ENCODE results near the gene RAB40C.
A peak's percentile ranks its signal among the peaks of the same experiment; 100 is the strongest.

Gene RAB40C

GRCh38 chr16:619476-620100, 29.7 kb downstream of the RAB40C start:
- no peak for DNase-seq

- no peak for DNase-seq
Observed at GRCh38 chr16:620700-621525, 31.0 kb downstream of the RAB40C start.

- no peak for DNase-seq
Observed at GRCh38 chr16:621526-622105, 31.8 kb downstream of the RAB40C start.

- DNase-seq: no peak
Observed at GRCh38 chr16:622920-623280, 33.0 kb downstream of the RAB40C start.

GRCh38 chr16:624526-625070, 34.7 kb downstream of the RAB40C start:
- no peak for DNase-seq

- DNase-seq: no peak
Observed at GRCh38 chr16:625117-625976, 35.5 kb downstream of the RAB40C start.

- no peak for DNase-seq
Observed at GRCh38 chr16:625977-626765, 36.3 kb downstream of the RAB40C start.

GRCh38 chr16:626787-627453, 37.1 kb downstream of the RAB40C start:
- DNase-seq: peak in 1 of 2 experiments; percentile 26

- DNase-seq: no peak
Observed at GRCh38 chr16:627454-628239, 37.8 kb downstream of the RAB40C start.

GRCh38 chr16:628321-629061, 38.6 kb downstream of the RAB40C start:
- DNase-seq: no peak

GRCh38 chr16:629185-629832, 39.4 kb downstream of the RAB40C start:
- no peak for DNase-seq

- DNase-seq: no peak
Observed at GRCh38 chr16:629833-630248, 40.0 kb downstream of the RAB40C start.

GRCh38 chr16:630249-630814, 40.5 kb downstream of the RAB40C start:
- DNase-seq: no peak

GRCh38 chr16:630815-631405, 41.0 kb downstream of the RAB40C start, which contains the start of gene WFIKKN1:
Gene WFIKKN1 (plus strand): TSS chr16:630985. CDS start chr16:631254, 269 bp downstream.
- DNase-seq: no peak

- no peak for DNase-seq
Observed at GRCh38 chr16:631808-632358, 42.0 kb downstream of the RAB40C start.

GRCh38 chr16:632486-633335, 42.8 kb downstream of the RAB40C start:
- DNase-seq: no peak
